ENCODE results near the gene ANKS1B. TPM values are rescaled to one million over a fixed set of nuclear protein-coding genes. Genes with fewer than 3 reads are reported as not detected.

ANKS1B gene
- total and polyA plus RNA-seq, 2 of the 4 experiments (the other 2 are of a cell fraction): 0.17 to 0.18 TPM

- WGBS, 2 experiments (ENCODE audit: extremely low coverage in 2 of 2, insufficient read length in 1 of 2): no CpG with 5 or more reads among the region's 3 CpGs
- no peak overlapping the region for H3K4me2 ChIP-seq (ENCODE audit: low read depth, low read length)
- no peak overlapping the region for H4K5ac ChIP-seq (ENCODE audit: low read depth, low read length)
- H2BK15ac ChIP-seq (ENCODE audit: low read depth, low read length): no peak overlapping the region
- H3K36me3 ChIP-seq (ENCODE audit: control insufficient read depth, insufficient read depth, low read length): peaks cover 6% of the 10 kb centered on the region
- H3K27me3 ChIP-seq (ENCODE audit: control insufficient read depth, insufficient read depth, low read length): no peaks in the 10 kb centered on the region
- H3K18ac ChIP-seq (ENCODE audit: low read depth, low read length): no peak overlapping the region
- ChIA-PET POLR2A (ENCODE audit: unreplicated experiment) (no interaction called here), CTCF (interaction anchor here (0.6 to 1.0 kb wide), 6 partner anchors 11 to 299 kb away, joined by 3 to 5 read pairs (median 3); no protein-coding TSS in a partner anchor)
- no peak overlapping the region for H3K14ac ChIP-seq (replicated peaks; ENCODE audit: low read depth, low read length)
- H3K9me3 ChIP-seq (ENCODE audit: control insufficient read depth, insufficient read depth, low read length): no peaks in the 10 kb centered on the region
- H3K23ac ChIP-seq (ENCODE audit: low read depth, low read length): no peak overlapping the region
- H3K9me1 ChIP-seq (ENCODE audit: insufficient read depth, low read length): no peaks in the 10 kb centered on the region
- no peak for ATAC-seq (ENCODE audit: low read depth)
- H3K9ac ChIP-seq (ENCODE audit: low read depth, low read length): no peak overlapping the region
- H3K4ac ChIP-seq (ENCODE audit: low read depth, low read length): no peak overlapping the region
- no peak for TF ChIP-seq RFX5 (IDR thresholded peaks at IDR 0.05; ENCODE audit: low read depth, low read length)
- TF ChIP-seq RAD21 (IDR thresholded peaks at IDR 0.05; ENCODE audit: low read length): no peak
- TF ChIP-seq CHD1 (IDR thresholded peaks at IDR 0.05; ENCODE audit: low read depth, low read length): no peak
- no peak for TF ChIP-seq CEBPB (IDR thresholded peaks at IDR 0.05; ENCODE audit: low read depth, low read length)
- TF ChIP-seq ELK1 (IDR thresholded peaks at IDR 0.05; ENCODE audit: borderline replicate concordance, low read depth, low read length): no peak
- no peak overlapping the region for H3K56ac ChIP-seq (ENCODE audit: extremely low read depth, insufficient read depth, low read length)
- BruUV-seq (replicated peaks): no TSS peak
- no peak overlapping the region for H2BK120ac ChIP-seq (ENCODE audit: low read depth, low read length)
- dilution Hi-C loops (cut with HindIII; ENCODE audit: low sequenced_read_pairs, unreplicated experiment): no loop called here
- in situ Hi-C loops (cut with MboI; ENCODE audit: low sequenced_read_pairs): no loop called here
- peaks cover 2% of the 10 kb centered on the region; the same call in 1 of the 2 replicates for H3K4me1 ChIP-seq (ENCODE audit: control insufficient read depth, insufficient read depth, low read length)
- no peak overlapping the region for H2AFZ ChIP-seq (replicated peaks; ENCODE audit: low read length, poor library complexity)
- no peak overlapping the region for H2BK20ac ChIP-seq (ENCODE audit: low read depth, low read length)
- no peak overlapping the region for H2AK5ac ChIP-seq (ENCODE audit: low read depth, low read length)
- DNase-seq: peak; percentile 7
- H4K20me1 ChIP-seq (ENCODE audit: insufficient read depth, low read length): no peaks in the 10 kb centered on the region
- peaks cover 10 to 22% of the 10 kb centered on the region in 2 experiments; a peak in 3 of 4 replicates for H3K79me1 ChIP-seq (ENCODE audit: low read depth in 1 of 2, low read length in 2 of 2)
- no peak overlapping the region for H2AK9ac ChIP-seq (replicated peaks; ENCODE audit: low read depth, low read length, poor library complexity)
- no peak overlapping the region for H2BK5ac ChIP-seq (ENCODE audit: low read depth, low read length, poor library complexity, severe bottlenecking)
- H3K27ac ChIP-seq (ENCODE audit: insufficient read depth, low read length): no peak overlapping the region
- intact Hi-C loops (cut with micrococcal nuclease): loop anchor here (1.0 kb wide), 1 partner anchor 299 kb away; no protein-coding TSS in a partner anchor
- no peak overlapping the region for H4K8ac ChIP-seq (ENCODE audit: low read depth in 2 of 2, low read length in 2 of 2)
- H3K4me3 ChIP-seq (ENCODE audit: insufficient read depth, low read depth, low read length): no peak overlapping the region
- no peak overlapping the region for H4K91ac ChIP-seq (ENCODE audit: insufficient read depth, low read depth, low read length)
Observed at GRCh38 chr12:98699586-98699985, 1285.2 kb downstream of the ANKS1B start.

All from IMR-90 (cell line).